ENCODE results near the gene SLC26A3. TPM values are rescaled to one million over a fixed set of nuclear protein-coding genes. Genes with fewer than 3 reads are reported as not detected.

SLC26A3 gene
- total and polyA plus RNA-seq, 2 of the 8 experiments (the other 6 are each of a cell fraction or from before 2014, with no cell fraction given) = not detected

DNA sequence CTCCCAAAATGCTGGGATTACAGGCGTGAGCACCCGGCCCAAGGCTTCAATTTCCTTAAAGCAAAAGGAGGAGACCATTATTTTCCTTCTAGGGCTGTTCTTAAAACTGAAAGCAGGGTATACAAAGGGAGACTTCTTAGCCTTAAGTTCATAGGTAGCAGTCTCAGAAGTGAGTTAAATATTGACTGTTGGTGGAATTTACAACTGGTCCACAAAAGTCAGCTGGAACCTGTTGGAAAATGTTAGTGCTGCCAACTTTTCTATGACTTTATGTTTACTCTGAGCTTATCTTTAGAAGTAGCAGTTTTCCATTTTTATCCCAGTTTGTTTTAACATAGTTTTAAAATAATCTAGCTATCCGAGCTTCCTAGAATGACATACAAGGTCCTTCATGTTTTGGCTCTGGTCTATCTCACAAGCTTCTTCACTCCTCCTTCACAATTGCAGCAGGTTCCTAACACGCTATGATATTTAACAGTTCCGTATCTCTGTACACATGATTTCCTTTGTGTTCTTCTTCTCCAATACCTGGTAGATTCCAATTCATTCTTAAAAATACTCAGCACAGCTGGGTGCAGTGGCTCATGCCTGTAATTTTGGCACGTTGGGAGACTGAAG is 3.3 kb downstream of the SLC26A3 start:
- no peak for FAIRE-seq
- CTCF ChIA-PET (ENCODE audit: partially characterized antibody) = no interaction called here

More for the DNA sequence above, 3.3 kb downstream of the SLC26A3 start:
- Histone ChIP-seq H3K9ac (replicated peaks in 1 of 4; ENCODE audit: extremely low read depth in 1 of 4, low read depth in 3 of 4, low read length in 3 of 4) (no peak overlapping the region), H3K4me3 (ENCODE audit: extremely low read depth in 1 of 4, insufficient read depth in 2 of 4, low read depth in 3 of 4, low read length in 4 of 4) (no peak overlapping the region), H3K79me1 (ENCODE audit: low read depth, low read length) (no peaks in the 10 kb centered on the region), H4K8ac (ENCODE audit: extremely low read depth, insufficient read depth, low read length) (no peak overlapping the region), H3K23ac (ENCODE audit: insufficient read length) (no peak overlapping the region), H2BK120ac (replicated peaks; ENCODE audit: low read depth, low read length) (no peak overlapping the region), H3K4ac (replicated peaks; ENCODE audit: insufficient read length, low read depth, low read length) (no peak overlapping the region), H3K4me1 (replicated peaks in 1 of 4; ENCODE audit: control insufficient read depth in 3 of 4, insufficient read depth in 4 of 4, low read length in 3 of 4) (no peaks in the 10 kb centered on the region), H4K91ac (replicated peaks; ENCODE audit: insufficient read length, low read length) (no peak overlapping the region), H2AFZ (ENCODE audit: low read length) (no peak overlapping the region), H3K4me2 (ENCODE audit: insufficient read depth in 1 of 2, low read depth in 2 of 2, low read length in 2 of 2) (no peak overlapping the region), H3K23me2 (ENCODE audit: low read depth, low read length) (peaks cover 2% of the 10 kb centered on the region; the same call in 1 of the 2 replicates), H3K14ac (ENCODE audit: insufficient read length) (no peak overlapping the region), H2BK15ac (ENCODE audit: low read length) (no peak overlapping the region), H2AK5ac (ENCODE audit: low read depth, low read length) (no peak overlapping the region), H2BK12ac (ENCODE audit: low read depth, low read length) (no peak overlapping the region), H4K5ac (ENCODE audit: insufficient read length, low read depth, low read length) (no peak overlapping the region), H3K79me2 (ENCODE audit: control insufficient read depth in 1 of 2, insufficient read depth in 2 of 2, low read length in 2 of 2) (no peaks in the 10 kb centered on the region), H3K27ac (ENCODE audit: low read depth, low read length) (no peak overlapping the region), H3K18ac (ENCODE audit: extremely low read depth, low read length) (no peak overlapping the region), H2BK20ac (ENCODE audit: low read length) (no peak overlapping the region), H3K9me3 (ENCODE audit: insufficient read depth in 2 of 2, low read depth in 1 of 2, low read length in 1 of 2) (no peaks in the 10 kb centered on the region), H3K56ac (replicated peaks; ENCODE audit: insufficient read length, low read depth, low read length) (no peak overlapping the region), H3K27me3 (replicated peaks in 1 of 4; ENCODE audit: control insufficient read depth in 3 of 4, extremely low read depth in 1 of 4, insufficient read depth in 3 of 4, low read length in 3 of 4) (no peaks in the 10 kb centered on the region), H4K20me1 (replicated peaks in 1 of 2; ENCODE audit: control insufficient read depth in 1 of 2, insufficient read depth in 2 of 2, low read length in 2 of 2) (no peaks in the 10 kb centered on the region), H3K36me3 (ENCODE audit: control insufficient read depth in 2 of 4, insufficient read depth in 4 of 4, low read length in 3 of 4) (no peaks in the 10 kb centered on the region), H2BK5ac (ENCODE audit: low read depth, low read length) (no peak overlapping the region)
- WGBS, 2 experiments (ENCODE audit: extremely low coverage in 1 of 2, insufficient coverage in 1 of 2, insufficient read length in 1 of 2, insufficient replicate concordance in 2 of 2, low coverage in 1 of 2, low lambda C conversion rate in 2 of 2, missing lambda C conversion rate in 1 of 2) = 72% methylated on average over 6 of the region's 6 CpGs; no CpG with 5 or more reads in 1 of the 2 experiments
- DNase-seq (ENCODE audit: low read depth in 1 of 2, low spot score in 2 of 2) = no peak
- POLR2A ChIA-PET (ENCODE audit: partially characterized antibody) = no interaction called here
- no peak for TF ChIP-seq SAP30 (IDR thresholded peaks at IDR 0.05; ENCODE audit: insufficient read depth, insufficient replicate concordance, low read length)
- no peak for TF ChIP-seq POU5F1 (IDR thresholded peaks at IDR 0.05; ENCODE audit: low read depth, low read length)
- no peak for TF ChIP-seq SIX5 (IDR thresholded peaks at IDR 0.05; ENCODE audit: low read depth, low read length)
